D721Med (cell line): Measurements from ENCODE around the gene LIMS1.

ENCODE experiments used
- DNase-seq: peaks from one replicate; pipeline ENCODE4 v3.0.0; 2011; ENCODE audit warnings: low spot score; ENCODE audit not compliant: insufficient read length
- FAIRE-seq: peaks from 2 replicates; lab custom pipeline; 2011; peaks lifted over from hg19 to GRCh38; lab: Jason Lieb, UNC
- TF ChIP-seq, protein P1 (sequence below): IDR thresholded peaks from 2 replicates; pipeline ENCODE4 v1.5.1; 2012; ENCODE audit warnings: mild to moderate bottlenecking, control low read depth; ENCODE audit not compliant: insufficient read depth; ENCODE audit errors: missing control alignments

LIMS1 gene

DNA sequence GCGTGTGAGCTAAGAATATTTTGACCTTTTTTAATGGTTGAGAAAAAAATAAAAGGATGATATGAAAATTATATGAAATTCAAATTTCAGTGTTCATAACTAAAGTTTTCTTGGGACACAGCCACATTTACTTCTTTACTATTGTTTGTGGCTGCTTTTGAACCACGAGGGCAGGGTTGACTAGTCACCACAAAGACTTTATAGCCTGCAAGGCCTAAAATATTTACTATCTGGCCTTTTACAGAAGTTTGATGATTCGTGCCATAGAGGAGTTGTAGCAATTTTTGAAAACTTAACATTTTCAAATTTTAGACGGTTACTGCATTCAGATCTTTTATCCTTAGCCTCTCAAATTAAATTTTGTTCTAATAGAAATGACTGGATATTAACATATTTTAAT, 69.9 kb downstream of the LIMS1 start:
- DNase-seq: no peak
- no peak for FAIRE-seq
- TF ChIP-seq, protein P1, sequence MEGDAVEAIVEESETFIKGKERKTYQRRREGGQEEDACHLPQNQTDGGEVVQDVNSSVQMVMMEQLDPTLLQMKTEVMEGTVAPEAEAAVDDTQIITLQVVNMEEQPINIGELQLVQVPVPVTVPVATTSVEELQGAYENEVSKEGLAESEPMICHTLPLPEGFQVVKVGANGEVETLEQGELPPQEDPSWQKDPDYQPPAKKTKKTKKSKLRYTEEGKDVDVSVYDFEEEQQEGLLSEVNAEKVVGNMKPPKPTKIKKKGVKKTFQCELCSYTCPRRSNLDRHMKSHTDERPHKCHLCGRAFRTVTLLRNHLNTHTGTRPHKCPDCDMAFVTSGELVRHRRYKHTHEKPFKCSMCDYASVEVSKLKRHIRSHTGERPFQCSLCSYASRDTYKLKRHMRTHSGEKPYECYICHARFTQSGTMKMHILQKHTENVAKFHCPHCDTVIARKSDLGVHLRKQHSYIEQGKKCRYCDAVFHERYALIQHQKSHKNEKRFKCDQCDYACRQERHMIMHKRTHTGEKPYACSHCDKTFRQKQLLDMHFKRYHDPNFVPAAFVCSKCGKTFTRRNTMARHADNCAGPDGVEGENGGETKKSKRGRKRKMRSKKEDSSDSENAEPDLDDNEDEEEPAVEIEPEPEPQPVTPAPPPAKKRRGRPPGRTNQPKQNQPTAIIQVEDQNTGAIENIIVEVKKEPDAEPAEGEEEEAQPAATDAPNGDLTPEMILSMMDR: no peak

DNA sequence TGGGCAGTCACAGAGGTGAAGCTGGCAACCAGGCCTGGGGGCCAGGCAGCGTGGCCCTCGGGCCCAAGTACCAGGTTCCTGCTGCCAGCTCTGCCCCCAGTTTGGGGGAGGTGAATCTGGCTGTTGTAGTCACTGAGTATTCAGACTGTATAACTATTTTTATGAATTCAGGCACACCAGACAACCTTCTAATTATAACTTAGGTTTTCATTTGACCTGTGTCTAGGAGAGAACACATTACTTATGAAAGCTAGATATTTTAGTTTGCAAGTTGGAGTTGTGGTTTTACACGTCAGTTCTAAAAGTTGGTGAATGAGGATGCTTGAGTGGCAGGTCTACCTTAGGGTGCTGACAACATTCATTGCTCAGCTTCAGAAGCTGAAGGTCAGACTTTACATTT, 71.7 kb downstream of the LIMS1 start:
- DNase-seq (no peak), FAIRE-seq (no peak)
- TF ChIP-seq, protein P1: no peak

DNA sequence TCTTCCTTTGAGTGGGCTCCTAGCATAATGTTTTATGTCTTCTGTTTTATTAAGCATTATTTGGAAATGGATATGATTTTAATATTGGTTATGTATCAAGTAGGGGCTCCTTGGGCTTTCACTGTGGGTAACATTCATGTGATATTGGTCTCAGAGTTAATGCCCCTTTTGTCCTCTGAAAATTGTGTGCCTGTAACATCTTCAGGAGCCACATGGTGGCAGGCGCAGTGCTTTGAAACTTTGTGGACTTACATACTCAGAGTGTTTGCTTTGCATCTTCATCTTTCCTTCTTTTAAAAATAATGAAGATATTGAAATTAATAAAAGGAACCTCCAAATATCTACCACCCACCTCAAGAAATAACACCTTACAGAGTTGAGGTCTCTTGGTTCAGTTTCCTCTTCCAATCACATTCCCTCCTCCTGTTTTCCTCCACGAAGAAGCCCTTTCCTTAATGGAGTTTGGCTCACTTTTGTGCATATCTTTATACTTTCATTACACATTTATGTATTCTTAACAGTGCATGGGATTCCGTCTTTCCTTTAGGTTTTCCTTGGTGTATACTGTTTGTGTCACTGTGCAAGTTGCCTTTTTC, 73.5 kb downstream of the LIMS1 start:
- FAIRE-seq (no peak), DNase-seq (no peak)
- TF ChIP-seq, protein P1: peak; percentile 61

DNA sequence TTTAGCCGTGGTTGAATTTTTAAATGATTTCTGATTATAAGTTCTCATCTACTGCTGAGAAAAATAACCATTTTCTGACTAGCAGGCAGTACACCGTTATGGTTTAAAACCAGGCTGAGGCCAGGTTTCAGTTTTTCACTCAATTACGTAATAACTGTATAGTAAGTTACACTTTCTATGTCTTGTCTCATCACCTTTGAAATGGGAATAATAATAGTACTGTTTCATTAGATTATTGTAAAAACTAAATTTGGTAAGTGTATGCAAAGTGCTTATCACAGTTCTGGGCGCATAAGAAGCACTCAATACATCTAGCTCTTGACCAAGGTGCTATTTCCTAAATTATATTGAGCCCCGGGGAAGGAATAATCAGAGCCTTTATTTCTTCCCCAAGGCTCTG, 76.8 kb downstream of the LIMS1 start:
- DNase-seq: no peak
- FAIRE-seq: no peak

DNA sequence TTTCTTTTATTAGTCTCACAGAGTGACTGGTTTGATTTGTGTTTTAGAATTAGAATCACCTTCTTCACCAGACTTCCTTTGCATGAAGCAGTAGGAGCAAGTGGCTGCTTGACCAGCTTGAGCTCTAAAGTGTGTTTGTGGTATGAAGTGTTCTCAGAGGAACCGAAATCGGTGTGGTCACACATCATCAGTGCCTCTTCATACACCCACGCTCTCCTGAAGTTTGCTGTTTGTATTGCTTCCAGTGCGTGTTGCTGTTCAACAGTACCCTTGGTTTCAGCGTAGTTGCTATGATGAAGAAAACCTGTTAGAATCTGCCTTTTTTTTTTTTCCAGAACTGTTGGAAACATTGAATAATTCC, 77.9 kb downstream of the LIMS1 start:
- TF ChIP-seq, protein P1: no peak
- no peak for DNase-seq
- FAIRE-seq: no peak

More for the DNA sequence above, 76.8 kb downstream of the LIMS1 start:
- TF ChIP-seq, protein P1: no peak

DNA sequence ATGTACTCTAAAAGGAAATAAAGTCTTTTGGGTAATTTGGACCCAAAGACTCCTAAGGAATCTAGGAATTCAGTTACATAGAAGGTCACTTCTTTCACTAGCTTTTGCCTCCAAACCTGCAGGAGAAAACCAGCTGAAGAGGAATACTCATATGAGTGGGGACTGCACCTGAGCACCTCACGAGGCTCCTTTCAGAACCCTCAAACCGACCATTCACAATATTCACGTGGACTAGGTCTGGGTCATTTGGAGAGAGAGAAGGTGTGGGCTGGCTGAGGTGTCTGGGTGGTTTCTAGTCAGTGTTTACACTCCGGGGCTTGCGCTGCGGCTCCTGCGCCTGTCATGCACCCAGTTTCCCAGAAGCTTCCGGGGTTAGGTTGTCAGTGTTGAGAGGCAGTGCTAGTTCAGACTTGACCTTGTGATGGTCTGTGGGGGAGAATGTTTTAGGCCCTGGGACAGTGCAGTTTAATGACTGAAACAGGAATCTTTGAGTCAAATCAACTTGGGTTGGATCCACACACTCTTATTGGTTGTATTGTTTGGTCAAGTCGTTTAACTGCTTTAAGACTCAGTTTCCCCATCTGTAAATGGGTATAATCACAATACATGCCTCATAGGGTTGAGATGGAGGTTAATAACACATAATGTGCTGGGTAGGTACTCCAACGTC, 78.4 kb downstream of the LIMS1 start:
- no peak for DNase-seq
- FAIRE-seq: no peak
- TF ChIP-seq, protein P1: no peak
